ENCODE results near the gene PTPRU.

Gene PTPRU

DNA sequence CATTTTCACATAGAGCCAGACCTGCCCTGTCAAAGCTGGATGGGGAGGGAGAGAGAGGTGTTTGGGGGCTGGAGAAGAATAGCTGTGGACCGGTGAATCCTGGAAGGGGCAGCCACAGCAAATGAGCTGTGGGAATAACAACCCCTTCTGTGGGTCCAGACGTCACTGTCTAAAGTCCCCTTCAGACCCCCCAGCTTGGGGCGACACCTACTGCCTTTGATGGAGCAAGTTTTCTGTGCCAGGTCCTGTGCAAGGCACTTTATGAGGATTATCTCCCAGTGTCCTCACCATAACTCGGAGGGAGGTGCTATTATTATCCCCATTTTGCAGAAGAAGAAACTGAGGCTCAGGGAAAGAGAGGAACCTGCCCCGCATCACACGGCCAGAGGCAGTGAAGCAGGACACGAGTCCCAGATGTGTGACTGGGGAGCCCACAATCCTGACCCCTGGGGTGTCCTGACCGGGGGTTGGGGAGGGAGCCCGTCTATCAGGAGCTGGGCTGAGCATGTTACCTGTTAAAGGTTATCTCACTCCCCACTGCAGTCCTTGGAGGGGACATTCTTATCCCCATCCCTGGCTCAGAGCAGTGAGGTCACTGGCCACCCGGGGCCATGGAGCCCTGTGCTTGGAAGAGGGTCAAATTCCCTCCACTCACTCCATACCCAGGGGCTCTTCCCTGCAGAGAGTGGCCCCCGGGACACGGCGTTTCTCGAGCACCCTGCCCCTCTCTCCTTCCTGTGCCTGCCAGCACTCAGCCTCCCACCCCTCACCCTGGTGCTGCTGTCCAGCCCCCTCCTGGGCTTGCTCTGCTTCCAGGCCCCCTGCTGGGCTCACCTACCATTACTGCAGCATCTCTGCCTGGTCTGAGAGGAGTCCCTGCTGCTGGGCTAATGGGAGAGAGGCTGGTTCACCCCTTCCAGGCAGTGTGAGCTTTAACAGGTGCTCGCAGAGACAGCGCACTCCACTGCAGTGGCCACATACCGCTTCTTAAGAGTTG lies 132.9 kb downstream of the PTPRU start:
- H3K36me3 ChIP-seq (ENCODE audit: low read length) = no peaks in the 10 kb centered on the region
- H3K9ac ChIP-seq (ENCODE audit: low read length) = no peak overlapping the region
- no peak overlapping the region for H3K4me2 ChIP-seq (ENCODE audit: low read depth, low read length, poor library complexity, severe bottlenecking)
- 0 out of 2 replicates have a peak, but pooled peaks cover 4% of the 10 kb centered on the region for H3K27me3 ChIP-seq (ENCODE audit: low read length)
- H3K79me2 ChIP-seq (ENCODE audit: insufficient read depth, low read length) = no peaks in the 10 kb centered on the region
- no peaks in the 10 kb centered on the region for H3K9me2 ChIP-seq (replicated peaks; ENCODE audit: insufficient read depth, low read length)
- no peak overlapping the region for H3K27ac ChIP-seq (ENCODE audit: low read depth, low read length)
- H2AFZ ChIP-seq (ENCODE audit: low read depth, low read length, severe bottlenecking) = no peak overlapping the region
- no peaks in the 10 kb centered on the region for H4K20me1 ChIP-seq (ENCODE audit: low read depth, low read length)
- no peak for TF ChIP-seq EZH2phosphoT487 (conservative IDR thresholded peaks at IDR 0.05; ENCODE audit: low read length)
- H3F3A ChIP-seq (ENCODE audit: insufficient read depth) = no peaks in the 10 kb centered on the region
- no peaks in the 10 kb centered on the region for H3K9me3 ChIP-seq (ENCODE audit: insufficient read depth, low read length)
- H3K4me3 ChIP-seq (ENCODE audit: insufficient read depth, low read length, poor library complexity, severe bottlenecking) = no peak overlapping the region

- no peaks in the 10 kb centered on the region for H3K9me2 ChIP-seq (replicated peaks; ENCODE audit: insufficient read depth, low read length)
- H4K20me1 ChIP-seq (ENCODE audit: low read depth, low read length) = no peaks in the 10 kb centered on the region
- no peaks in the 10 kb centered on the region for H3K36me3 ChIP-seq (ENCODE audit: low read length)
- 0 out of 2 replicates have a peak, but pooled peaks cover 2% of the 10 kb centered on the region for H3K9me3 ChIP-seq (ENCODE audit: insufficient read depth, low read length)
- no peak for TF ChIP-seq EZH2phosphoT487 (conservative IDR thresholded peaks at IDR 0.05; ENCODE audit: low read length)
- TF ChIP-seq, protein P1, sequence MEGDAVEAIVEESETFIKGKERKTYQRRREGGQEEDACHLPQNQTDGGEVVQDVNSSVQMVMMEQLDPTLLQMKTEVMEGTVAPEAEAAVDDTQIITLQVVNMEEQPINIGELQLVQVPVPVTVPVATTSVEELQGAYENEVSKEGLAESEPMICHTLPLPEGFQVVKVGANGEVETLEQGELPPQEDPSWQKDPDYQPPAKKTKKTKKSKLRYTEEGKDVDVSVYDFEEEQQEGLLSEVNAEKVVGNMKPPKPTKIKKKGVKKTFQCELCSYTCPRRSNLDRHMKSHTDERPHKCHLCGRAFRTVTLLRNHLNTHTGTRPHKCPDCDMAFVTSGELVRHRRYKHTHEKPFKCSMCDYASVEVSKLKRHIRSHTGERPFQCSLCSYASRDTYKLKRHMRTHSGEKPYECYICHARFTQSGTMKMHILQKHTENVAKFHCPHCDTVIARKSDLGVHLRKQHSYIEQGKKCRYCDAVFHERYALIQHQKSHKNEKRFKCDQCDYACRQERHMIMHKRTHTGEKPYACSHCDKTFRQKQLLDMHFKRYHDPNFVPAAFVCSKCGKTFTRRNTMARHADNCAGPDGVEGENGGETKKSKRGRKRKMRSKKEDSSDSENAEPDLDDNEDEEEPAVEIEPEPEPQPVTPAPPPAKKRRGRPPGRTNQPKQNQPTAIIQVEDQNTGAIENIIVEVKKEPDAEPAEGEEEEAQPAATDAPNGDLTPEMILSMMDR (IDR thresholded peaks at IDR 0.05; ENCODE audit: insufficient read depth, low read length, poor library complexity, severe bottlenecking) = no peak
- no peaks in the 10 kb centered on the region for H3K79me2 ChIP-seq (ENCODE audit: insufficient read depth, low read length)
- H3F3A ChIP-seq (ENCODE audit: insufficient read depth) = no peaks in the 10 kb centered on the region
- no peak overlapping the region for H3K4me3 ChIP-seq (ENCODE audit: insufficient read depth, low read length, poor library complexity, severe bottlenecking)
- 0 out of 2 replicates have a peak, but pooled peaks cover 4% of the 10 kb centered on the region for H3K27me3 ChIP-seq (ENCODE audit: low read length)
- no peak overlapping the region for H3K27ac ChIP-seq (ENCODE audit: low read depth, low read length)
- no peak overlapping the region for H3K4me2 ChIP-seq (ENCODE audit: low read depth, low read length, poor library complexity, severe bottlenecking)
- no peak overlapping the region for H2AFZ ChIP-seq (ENCODE audit: low read depth, low read length, severe bottlenecking)
- H3K9ac ChIP-seq (ENCODE audit: low read length) = no peak overlapping the region
Observed at GRCh38 chr1:29370067-29370466, 133.7 kb downstream of the PTPRU start.

DNA sequence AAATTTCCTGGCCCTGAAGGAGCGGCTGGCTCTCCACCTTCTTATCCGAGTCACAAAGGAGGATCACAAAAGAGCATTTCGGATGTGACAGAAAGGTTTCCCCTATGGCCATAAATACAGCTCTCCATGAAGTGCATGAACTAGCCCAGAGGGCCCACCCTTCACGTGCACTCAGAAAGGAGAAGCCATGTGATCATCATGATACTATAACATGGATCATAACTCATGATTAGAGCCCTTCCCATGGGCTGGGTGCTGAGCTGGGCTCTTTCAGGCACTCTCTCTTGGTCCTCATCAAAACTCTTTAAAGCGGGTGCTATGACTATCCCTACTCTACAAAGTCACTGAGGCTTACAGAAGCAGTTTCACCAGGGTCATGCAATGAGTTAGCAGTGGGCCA lies 135.0 kb downstream of the PTPRU start:
- Histone ChIP-seq H3K27me3 (ENCODE audit: low read length) (0 out of 2 replicates have a peak, but pooled peaks cover 4% of the 10 kb centered on the region), H3F3A (ENCODE audit: insufficient read depth) (no peaks in the 10 kb centered on the region), H3K9ac (ENCODE audit: low read length) (no peak overlapping the region), H3K36me3 (ENCODE audit: low read length) (no peaks in the 10 kb centered on the region), H3K4me2 (ENCODE audit: low read depth, low read length, poor library complexity, severe bottlenecking) (no peak overlapping the region), H3K79me2 (ENCODE audit: insufficient read depth, low read length) (no peaks in the 10 kb centered on the region), H3K27ac (ENCODE audit: low read depth, low read length) (no peak overlapping the region), H3K9me2 (replicated peaks; ENCODE audit: insufficient read depth, low read length) (no peaks in the 10 kb centered on the region), H2AFZ (ENCODE audit: low read depth, low read length, severe bottlenecking) (no peak overlapping the region), H4K20me1 (ENCODE audit: low read depth, low read length) (no peaks in the 10 kb centered on the region), H3K9me3 (ENCODE audit: insufficient read depth, low read length) (0 out of 2 replicates have a peak, but pooled peaks cover 8% of the 10 kb centered on the region), H3K4me3 (ENCODE audit: insufficient read depth, low read length, poor library complexity, severe bottlenecking) (no peak overlapping the region)
- no peak for TF ChIP-seq EZH2phosphoT487 (conservative IDR thresholded peaks at IDR 0.05; ENCODE audit: low read length)
- TF ChIP-seq, protein P1 (IDR thresholded peaks at IDR 0.05; ENCODE audit: insufficient read depth, low read length, poor library complexity, severe bottlenecking) = no peak

- no peak for TF ChIP-seq EZH2phosphoT487 (conservative IDR thresholded peaks at IDR 0.05; ENCODE audit: low read length)
- TF ChIP-seq, protein P1 (IDR thresholded peaks at IDR 0.05; ENCODE audit: insufficient read depth, low read length, poor library complexity, severe bottlenecking) = no peak
- no peak overlapping the region for H3K4me2 ChIP-seq (ENCODE audit: low read depth, low read length, poor library complexity, severe bottlenecking)
- no peak overlapping the region for H3K4me3 ChIP-seq (ENCODE audit: insufficient read depth, low read length, poor library complexity, severe bottlenecking)
- 0 out of 2 replicates have a peak, but pooled peaks cover 4% of the 10 kb centered on the region for H3K27me3 ChIP-seq (ENCODE audit: low read length)
- no peak overlapping the region for H3K9ac ChIP-seq (ENCODE audit: low read length)
- H2AFZ ChIP-seq (ENCODE audit: low read depth, low read length, severe bottlenecking) = no peak overlapping the region
- H3K9me2 ChIP-seq (replicated peaks; ENCODE audit: insufficient read depth, low read length) = no peaks in the 10 kb centered on the region
- no peaks in the 10 kb centered on the region for H3F3A ChIP-seq (ENCODE audit: insufficient read depth)
- no peaks in the 10 kb centered on the region for H4K20me1 ChIP-seq (ENCODE audit: low read depth, low read length)
- no peaks in the 10 kb centered on the region for H3K36me3 ChIP-seq (ENCODE audit: low read length)
- H3K79me2 ChIP-seq (ENCODE audit: insufficient read depth, low read length) = no peaks in the 10 kb centered on the region
- H3K9me3 ChIP-seq (ENCODE audit: insufficient read depth, low read length) = 0 out of 2 replicates have a peak, but pooled peaks cover 8% of the 10 kb centered on the region
- H3K27ac ChIP-seq (ENCODE audit: low read depth, low read length) = no peak overlapping the region
Observed at GRCh38 chr1:29372108-29372507, 135.8 kb downstream of the PTPRU start.
